ENCODE data around the gene TMEFF1. TPM values are rescaled to one million over a fixed set of nuclear protein-coding genes. Genes with fewer than 3 reads are reported as not detected.

Gene TMEFF1
- polyA plus RNA-seq, 1 donor (not counting 4 experiments of a cell fraction or from before 2014, with no cell fraction given): not detected

GRCh38 chr9:100441911-100442361 lies 31.0 kb upstream of the TMEFF1 start:
- H3K9me1 ChIP-seq (ENCODE audit: control insufficient read depth, extremely low read depth, insufficient read depth, low read length): no peaks in the 10 kb centered on the region
- no peaks in the 10 kb centered on the region for H3K4me1 ChIP-seq (ENCODE audit: control insufficient read depth, extremely low read depth, insufficient read depth, low read length)
- H2AFZ ChIP-seq (ENCODE audit: control insufficient read depth, low read length): no peak overlapping the region
- DNase-seq (ENCODE audit: low read depth, low spot score) (no peak), FAIRE-seq (no peak)
- H3K9me3 ChIP-seq (ENCODE audit: control insufficient read depth, low read depth, low read length): no peaks in the 10 kb centered on the region
- no peak overlapping the region for H3K27ac ChIP-seq (ENCODE audit: control insufficient read depth, insufficient read depth, low read length)
- H4K20me1 ChIP-seq (ENCODE audit: control insufficient read depth, extremely low read depth, insufficient read depth, low read length): no peaks in the 10 kb centered on the region
- no peak overlapping the region for H3K9ac ChIP-seq (ENCODE audit: control insufficient read depth, extremely low read depth, insufficient read depth, low read length)
- dilution Hi-C loops (cut with MboI; ENCODE audit: extremely low pct_ligation_motif_present, low sequenced_read_pairs): no loop called here
- H3K27me3 ChIP-seq (ENCODE audit: control insufficient read depth, extremely low read depth, insufficient read depth, low read length): no peaks in the 10 kb centered on the region
- H3K4me2 ChIP-seq (ENCODE audit: control insufficient read depth, extremely low read depth, insufficient read depth, low read depth, low read length): no peak overlapping the region
- no peak for TF ChIP-seq CTCF (optimal IDR thresholded peaks at IDR 0.05 in 1 of 3, IDR thresholded peaks at IDR 0.05 in 1 of 3, conservative IDR thresholded peaks at IDR 0.05 in 1 of 3; ENCODE audit: extremely low read depth in 1 of 3, insufficient read depth in 2 of 3, low read length in 3 of 3)
- TF ChIP-seq EZH2 (IDR thresholded peaks at IDR 0.05; ENCODE audit: low read length): no peak
- no peak overlapping the region for H3K4me3 ChIP-seq (ENCODE audit: control insufficient read depth in 2 of 3, extremely low read depth in 1 of 3, insufficient read depth in 2 of 3, low read depth in 1 of 3, low read length in 3 of 3)
- H3K36me3 ChIP-seq (ENCODE audit: control insufficient read depth in 2 of 2, extremely low read depth in 1 of 2, insufficient read depth in 2 of 2, low read length in 2 of 2): peaks cover 5 to 16% of the 10 kb centered on the region in 2 experiments
- peaks cover 80% of the 10 kb centered on the region for H3K79me2 ChIP-seq (ENCODE audit: control insufficient read depth, insufficient read depth, low read length)

DNA sequence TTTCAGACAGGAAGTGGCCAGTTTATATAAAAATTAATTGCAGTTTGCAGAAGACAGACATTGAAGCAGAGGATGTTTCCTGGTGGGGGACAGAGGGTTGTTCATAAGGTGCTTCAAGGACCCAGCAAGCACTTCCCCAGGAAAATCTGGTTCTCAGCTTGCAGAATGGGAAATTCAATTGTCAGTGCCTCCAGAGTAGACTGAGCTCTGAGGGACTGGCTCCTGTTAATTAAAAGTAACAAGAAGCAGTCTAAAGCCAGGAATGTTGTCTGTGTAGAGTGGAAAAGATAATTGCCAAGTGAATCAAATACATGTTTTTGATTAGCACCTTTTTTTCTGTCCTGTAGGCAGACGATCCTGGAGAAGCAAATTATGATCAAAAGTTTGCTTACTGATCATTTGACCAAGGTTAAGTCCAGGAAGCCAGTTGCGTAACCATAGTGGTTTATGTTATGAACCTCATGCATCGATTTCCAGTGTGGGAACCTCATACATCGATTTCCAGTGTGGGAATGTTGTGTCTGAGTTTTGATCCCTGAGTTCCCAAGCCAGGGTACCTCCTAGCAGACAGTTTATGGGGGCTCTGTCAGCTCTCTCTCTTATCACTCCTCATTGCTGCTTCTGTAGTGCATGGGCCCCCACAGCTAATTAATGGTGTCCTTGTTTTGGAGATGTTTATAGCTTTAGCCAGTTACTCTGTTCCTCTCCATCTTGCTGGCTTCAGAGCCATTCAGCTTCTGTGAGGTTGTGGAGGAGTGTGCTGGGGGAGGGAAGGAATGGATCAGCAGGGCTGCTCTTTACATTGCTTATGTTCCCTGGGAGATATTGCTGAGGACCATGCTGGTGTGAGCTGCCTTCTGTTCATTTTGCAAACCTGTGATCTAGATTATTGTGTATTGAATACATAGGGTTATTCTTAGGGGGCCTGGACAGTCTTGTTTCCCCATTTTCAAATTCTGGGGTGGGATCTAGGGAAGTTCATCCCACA lies 28.9 kb upstream of the TMEFF1 start:
- Histone ChIP-seq H3K4me2 (ENCODE audit: control insufficient read depth, extremely low read depth, insufficient read depth, low read depth, low read length) (no peak overlapping the region), H3K27ac (ENCODE audit: control insufficient read depth, insufficient read depth, low read length) (no peak overlapping the region), H3K36me3 (ENCODE audit: control insufficient read depth in 2 of 2, extremely low read depth in 1 of 2, insufficient read depth in 2 of 2, low read length in 2 of 2) (peaks cover 11 to 23% of the 10 kb centered on the region in 2 experiments), H3K9me3 (ENCODE audit: control insufficient read depth, low read depth, low read length) (no peaks in the 10 kb centered on the region), H3K9me1 (ENCODE audit: control insufficient read depth, extremely low read depth, insufficient read depth, low read length) (no peaks in the 10 kb centered on the region), H3K4me3 (ENCODE audit: control insufficient read depth in 2 of 3, extremely low read depth in 1 of 3, insufficient read depth in 2 of 3, low read depth in 1 of 3, low read length in 3 of 3) (no peak overlapping the region), H4K20me1 (ENCODE audit: control insufficient read depth, extremely low read depth, insufficient read depth, low read length) (no peaks in the 10 kb centered on the region), H3K9ac (ENCODE audit: control insufficient read depth, extremely low read depth, insufficient read depth, low read length) (no peak overlapping the region), H3K27me3 (ENCODE audit: control insufficient read depth, extremely low read depth, insufficient read depth, low read length) (no peaks in the 10 kb centered on the region), H3K79me2 (ENCODE audit: control insufficient read depth, insufficient read depth, low read length) (peaks cover 74% of the 10 kb centered on the region), H3K4me1 (ENCODE audit: control insufficient read depth, extremely low read depth, insufficient read depth, low read length) (no peaks in the 10 kb centered on the region), H2AFZ (ENCODE audit: control insufficient read depth, low read length) (no peak overlapping the region)
- FAIRE-seq: no peak
- dilution Hi-C loops (cut with MboI; ENCODE audit: extremely low pct_ligation_motif_present, low sequenced_read_pairs): no loop called here
- no peak for DNase-seq (ENCODE audit: low read depth, low spot score)
- no peak for TF ChIP-seq CTCF (optimal IDR thresholded peaks at IDR 0.05 in 1 of 3, IDR thresholded peaks at IDR 0.05 in 1 of 3, conservative IDR thresholded peaks at IDR 0.05 in 1 of 3; ENCODE audit: extremely low read depth in 1 of 3, insufficient read depth in 2 of 3, low read length in 3 of 3)
- TF ChIP-seq EZH2 (IDR thresholded peaks at IDR 0.05; ENCODE audit: low read length): no peak
